Keratinocyte (primary cell): ENCODE results near the gene EPHB6. TPM values are rescaled to one million over a fixed set of nuclear protein-coding genes. Genes with fewer than 3 reads are reported as not detected.

Source experiments
- DNase-seq: peaks from one replicate; pipeline ENCODE4 v3.0.0-alpha.2; 2011; ENCODE audit warnings: low read depth, missing footprints, low spot score
- FAIRE-seq: peaks from 2 replicates; lab custom pipeline; 2011; peaks lifted over from hg19 to GRCh38; lab: Jason Lieb, UNC
- H2AFZ ChIP-seq: 2 replicates; pipeline ENCODE4 v1.6.0; 2012; ENCODE audit warnings: low read length, control low read depth, inconsistent platforms; ENCODE audit not compliant: control insufficient read depth
- H3K27ac ChIP-seq: 2 replicates; pipeline ENCODE4 v1.5.1; 2011; ENCODE audit warnings: low read length; ENCODE audit not compliant: control insufficient read depth, insufficient read depth
- H3K27me3 ChIP-seq: 3 replicates; pipeline ENCODE4 v1.6.0; 2011; ENCODE audit warnings: low read length; ENCODE audit not compliant: control insufficient read depth, insufficient read depth; ENCODE audit errors: extremely low read depth
- H3K36me3 ChIP-seq, 2 experiments: 2 replicates in 1 of 2; 3 replicates in 1 of 2; pipeline ENCODE4 v1.5.1; 2011; ENCODE audit warnings: low read length in 2 of 2, mild to moderate bottlenecking in 1 of 2; ENCODE audit not compliant: control insufficient read depth in 2 of 2, insufficient read depth in 2 of 2; ENCODE audit errors: extremely low read depth in 1 of 2
- H3K4me1 ChIP-seq: 3 replicates; pipeline ENCODE4 v1.5.1; 2011; ENCODE audit warnings: low read length; ENCODE audit not compliant: control insufficient read depth, insufficient read depth; ENCODE audit errors: extremely low read depth
- H3K4me2 ChIP-seq: 3 replicates; pipeline ENCODE4 v1.6.0; 2011; ENCODE audit warnings: low read depth, low read length; ENCODE audit not compliant: control insufficient read depth, insufficient read depth; ENCODE audit errors: extremely low read depth
- H3K4me3 ChIP-seq, 3 experiments: fragments of 200-600 bp in 1 of 3; sonication (generic) in 1 of 3; 2 replicates in 2 of 3; 3 replicates in 1 of 3; pipeline ENCODE4 v1.5.1; 2011 to 2016; ENCODE audit warnings: low read length in 3 of 3, mild to moderate bottlenecking in 3 of 3, control low read depth in 2 of 3, inconsistent platforms in 1 of 3, low read depth in 1 of 3, mixed read lengths in 1 of 3, mixed run types in 1 of 3, moderate library complexity in 1 of 3; ENCODE audit not compliant: control insufficient read depth in 2 of 3, insufficient read depth in 2 of 3; ENCODE audit errors: extremely low read depth in 1 of 3
- H3K79me2 ChIP-seq: 2 replicates; pipeline ENCODE4 v1.6.0; 2012; ENCODE audit warnings: low read length; ENCODE audit not compliant: control insufficient read depth, insufficient read depth
- H3K9ac ChIP-seq: 3 replicates; pipeline ENCODE4 v1.6.0; 2011; ENCODE audit warnings: low read length; ENCODE audit not compliant: control insufficient read depth, insufficient read depth; ENCODE audit errors: extremely low read depth
- H3K9me1 ChIP-seq: 3 replicates; pipeline ENCODE4 v1.6.0; 2011; ENCODE audit warnings: low read length; ENCODE audit not compliant: control insufficient read depth, insufficient read depth; ENCODE audit errors: extremely low read depth
- H3K9me3 ChIP-seq: 2 replicates; pipeline ENCODE4 v1.5.1; 2012; ENCODE audit warnings: low read depth, low read length; ENCODE audit not compliant: control insufficient read depth
- H4K20me1 ChIP-seq: 3 replicates; pipeline ENCODE4 v1.6.0; 2011; ENCODE audit warnings: low read length; ENCODE audit not compliant: control insufficient read depth, insufficient read depth; ENCODE audit errors: extremely low read depth
- EZH2 ChIP-seq: IDR thresholded peaks from one replicate; pipeline ENCODE4 v1.6.1; 2012; ENCODE audit warnings: inconsistent platforms, mild to moderate bottlenecking, low read length, moderate library complexity
- dilution Hi-C: fragments of 300-500 bp; cut with MboI; formaldehyde crosslinking; loops from one replicate; pipeline ENCODE4 v1.7.0; 2020; ENCODE audit warnings: low sequenced_read_pairs; ENCODE audit not compliant: extremely low pct_ligation_motif_present
- polyA plus RNA-seq, 5 experiments: library from polyadenylated mRNA; depleted of rRNA in 3 of 5; stranded (reverse) in 3 of 5; stranded (forward) in 1 of 5; unstranded in 1 of 5; fragments of >200 nt; gene quantifications; 1 replicate in 1 of 5; 2 replicates in 3 of 5; 3 replicates in 1 of 5; pipeline versions ENCODE4 v1.2.1 to v1.2.3, GENCODE V29; 2011 to 2012; ENCODE audit warnings: missing spikeins in 2 of 5, low read depth in 1 of 5, low replicate concordance in 1 of 5
- TF ChIP-seq, protein P1 (sequence below), 3 experiments: IDR thresholded peaks in 1 of 3; conservative IDR thresholded peaks in 1 of 3; optimal IDR thresholded peaks in 1 of 3; 2 replicates in 2 of 3; 3 replicates in 1 of 3; pipeline versions ENCODE3 to v1.5.1; 2011; ENCODE audit warnings: low read length in 3 of 3, mild to moderate bottlenecking in 3 of 3, moderate library complexity in 2 of 3, control low read depth in 1 of 3, inconsistent platforms in 1 of 3; ENCODE audit not compliant: insufficient read depth in 2 of 3; ENCODE audit errors: extremely low read depth in 1 of 3

Gene EPHB6
- polyA plus RNA-seq, 1 donor (not counting 4 experiments of a cell fraction or from before 2014, with no cell fraction given) = 1.9 TPM

GRCh38 chr7:142812437-142813215 lies 42.2 kb upstream of the EPHB6 start:
- no peaks in the 10 kb centered on the region for H3K36me3 ChIP-seq
- H3K9me3 ChIP-seq = no peaks in the 10 kb centered on the region
- no peak for FAIRE-seq
- no peaks in the 10 kb centered on the region for H3K4me1 ChIP-seq
- no peak overlapping the region for H2AFZ ChIP-seq
- no peak overlapping the region for H3K4me3 ChIP-seq
- no peaks in the 10 kb centered on the region for H4K20me1 ChIP-seq
- H3K9ac ChIP-seq = no peak overlapping the region
- DNase-seq = no peak
- no peak overlapping the region for H3K27ac ChIP-seq
- no peak overlapping the region for H3K4me2 ChIP-seq
- H3K9me1 ChIP-seq = no peaks in the 10 kb centered on the region
- TF ChIP-seq, protein P1, sequence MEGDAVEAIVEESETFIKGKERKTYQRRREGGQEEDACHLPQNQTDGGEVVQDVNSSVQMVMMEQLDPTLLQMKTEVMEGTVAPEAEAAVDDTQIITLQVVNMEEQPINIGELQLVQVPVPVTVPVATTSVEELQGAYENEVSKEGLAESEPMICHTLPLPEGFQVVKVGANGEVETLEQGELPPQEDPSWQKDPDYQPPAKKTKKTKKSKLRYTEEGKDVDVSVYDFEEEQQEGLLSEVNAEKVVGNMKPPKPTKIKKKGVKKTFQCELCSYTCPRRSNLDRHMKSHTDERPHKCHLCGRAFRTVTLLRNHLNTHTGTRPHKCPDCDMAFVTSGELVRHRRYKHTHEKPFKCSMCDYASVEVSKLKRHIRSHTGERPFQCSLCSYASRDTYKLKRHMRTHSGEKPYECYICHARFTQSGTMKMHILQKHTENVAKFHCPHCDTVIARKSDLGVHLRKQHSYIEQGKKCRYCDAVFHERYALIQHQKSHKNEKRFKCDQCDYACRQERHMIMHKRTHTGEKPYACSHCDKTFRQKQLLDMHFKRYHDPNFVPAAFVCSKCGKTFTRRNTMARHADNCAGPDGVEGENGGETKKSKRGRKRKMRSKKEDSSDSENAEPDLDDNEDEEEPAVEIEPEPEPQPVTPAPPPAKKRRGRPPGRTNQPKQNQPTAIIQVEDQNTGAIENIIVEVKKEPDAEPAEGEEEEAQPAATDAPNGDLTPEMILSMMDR (optimal IDR thresholded peaks at IDR 0.05 in 1 of 3, IDR thresholded peaks at IDR 0.05 in 1 of 3, conservative IDR thresholded peaks at IDR 0.05 in 1 of 3; ENCODE audit: extremely low read depth in 1 of 3, insufficient read depth in 2 of 3, low read length in 3 of 3) = no peak
- no peak for TF ChIP-seq EZH2
- dilution Hi-C loops = loop anchor here (25.0 kb wide), 1 partner anchor 400 kb away; the partner anchor contains the start of gene TAS2R40
- no peaks in the 10 kb centered on the region for H3K79me2 ChIP-seq
- peaks cover 3% of the 10 kb centered on the region for H3K27me3 ChIP-seq

- Histone ChIP-seq H3K36me3 (no peaks in the 10 kb centered on the region), H3K27me3 (peaks cover 3% of the 10 kb centered on the region), H3K4me2 (no peak overlapping the region), H3K4me3 (no peak overlapping the region), H2AFZ (no peak overlapping the region), H3K27ac (no peak overlapping the region), H3K79me2 (no peaks in the 10 kb centered on the region), H3K9me3 (no peaks in the 10 kb centered on the region), H3K9me1 (no peaks in the 10 kb centered on the region), H4K20me1 (no peaks in the 10 kb centered on the region), H3K9ac (no peak overlapping the region), H3K4me1 (no peaks in the 10 kb centered on the region)
- no peak for TF ChIP-seq EZH2
- TF ChIP-seq, protein P1 (optimal IDR thresholded peaks at IDR 0.05 in 1 of 3, IDR thresholded peaks at IDR 0.05 in 1 of 3, conservative IDR thresholded peaks at IDR 0.05 in 1 of 3; ENCODE audit: extremely low read depth in 1 of 3, insufficient read depth in 2 of 3, low read length in 3 of 3) = no peak
- FAIRE-seq (no peak), DNase-seq (peak; percentile 15)
- dilution Hi-C loops = loop anchor here (25.0 kb wide), 1 partner anchor 399 kb away; the partner anchor contains the start of gene TAS2R40
Observed at GRCh38 chr7:142813226-142813625, 41.6 kb upstream of the EPHB6 start.
